A549 (cell line): Measurements from ENCODE around the gene CFAP61. TPM values are rescaled to one million over a fixed set of nuclear protein-coding genes. Genes with fewer than 3 reads are reported as not detected.

Experiments used
- ATAC-seq, 2 experiments: fragments of 200-7000 bp in 1 of 2; fragments of >200 bp in 1 of 2; cut with Nextera tagmentation in 1 of 2; cut with Tn5 transposase in 1 of 2; 3 replicates each; pipeline versions ENCODE4 v1.8.0 to v1.9.1; 2018 to 2020; ENCODE audit warnings: mild to moderate bottlenecking in 1 of 2, moderate library complexity in 1 of 2
- CTCF ChIA-PET: fragments of 300-600 bp; sonication (Branson Sonifier 250); formaldehyde crosslinking; extraction: SDS; loops from one replicate; lab custom pipeline; 2021; ENCODE audit warnings: antibody characterized with exemption, inconsistent platforms; lab: Yijun Ruan, JAX
- POLR2A ChIA-PET: fragments of 350-600 bp; formaldehyde crosslinking; extraction: SDS; loops from one replicate; lab custom pipeline; 2021; ENCODE audit warnings: antibody characterized with exemption, inconsistent platforms; lab: Yijun Ruan, JAX
- DNase-seq, 2 experiments: peaks; one replicate each; pipeline versions ENCODE4 v3.0.0 to v3.0.0-alpha.2; 2011 to 2016; ENCODE audit warnings: low read depth in 1 of 2, low spot score in 1 of 2
- FAIRE-seq: peaks from 2 replicates; lab custom pipeline; 2011; peaks lifted over from hg19 to GRCh38; lab: Jason Lieb, UNC
- H3K27ac ChIP-seq, 2 experiments: fragments of >200 bp; sonication (Bioruptor Twin); formaldehyde crosslinking; 3 replicates each; pipeline ENCODE4 v1.5.1; 2016 to 2017
- H3K4me1 ChIP-seq: fragments of >200 bp; sonication (Bioruptor Twin); formaldehyde crosslinking; 3 replicates; pipeline ENCODE4 v1.6.1; 2016
- H3K4me2 ChIP-seq: fragments of >200 bp; sonication (Bioruptor Twin); formaldehyde crosslinking; 3 replicates; pipeline ENCODE4 v1.6.1; 2016
- H3K4me3 ChIP-seq: fragments of >200 bp; sonication (Bioruptor Twin); formaldehyde crosslinking; 3 replicates; pipeline ENCODE4 v1.5.1; 2016
- H3K9me3 ChIP-seq: fragments of >200 bp; sonication (Bioruptor Twin); formaldehyde crosslinking; 3 replicates; pipeline ENCODE4 v1.6.1; 2016
- CBX8 ChIP-seq: fragments of 200-600 bp; sonication (generic); IDR thresholded peaks from 2 replicates; pipeline ENCODE4 v1.6.1; 2016
- CEBPB ChIP-seq, 2 experiments: fragments of >200 bp in 1 of 2; sonication (Bioruptor Twin) in 1 of 2; formaldehyde crosslinking in 1 of 2; IDR thresholded peaks; 2 replicates each; pipeline ENCODE4 v1.6.1; 2012 to 2016
- E2F6 ChIP-seq: IDR thresholded peaks from 2 replicates; pipeline ENCODE4 v1.6.1; 2012; ENCODE audit warnings: low read depth, borderline replicate concordance
- EP300 ChIP-seq, 2 experiments: fragments of >200 bp; sonication (Bioruptor Twin); formaldehyde crosslinking; IDR thresholded peaks; 2 replicates in 1 of 2; 3 replicates in 1 of 2; pipeline ENCODE4 v1.6.1; 2016 to 2017
- ESRRA ChIP-seq: fragments of 150-350 bp; IDR thresholded peaks from 2 replicates; pipeline ENCODE4 v1.6.1; 2014; ENCODE audit warnings: mild to moderate bottlenecking, low read length, borderline replicate concordance
- FOSB ChIP-seq: fragments of 250-450 bp; sonication (Bioruptor Pico); IDR thresholded peaks from 2 replicates; pipeline ENCODE4 v1.5.0; 2020; ENCODE audit warnings: mild to moderate bottlenecking, moderate library complexity
- FOSL2 ChIP-seq, 2 experiments: fragments of 450-650 bp in 1 of 2; fragments of >200 bp in 1 of 2; sonication (Bioruptor Twin) in 1 of 2; formaldehyde crosslinking; IDR thresholded peaks; 2 replicates each; pipeline versions ENCODE4 v1.5.0 to v1.6.1; 2016 to 2020; ENCODE audit warnings: mild to moderate bottlenecking in 1 of 2, moderate library complexity in 1 of 2
- FOXS1 ChIP-seq: fragments of 250-450 bp; sonication (Bioruptor Pico); IDR thresholded peaks from 2 replicates; pipeline ENCODE4 v1.5.0; 2020; ENCODE audit warnings: mild to moderate bottlenecking, moderate library complexity
- GATA3 ChIP-seq: IDR thresholded peaks from 2 replicates; pipeline ENCODE4 v1.6.1; 2012; ENCODE audit warnings: borderline replicate concordance
- HDAC2 ChIP-seq: fragments of 200-600 bp; sonication (generic); IDR thresholded peaks from 2 replicates; pipeline ENCODE4 v1.6.1; 2016
- HEYL ChIP-seq: fragments of 250-450 bp; sonication (Bioruptor Pico); IDR thresholded peaks from 2 replicates; pipeline ENCODE4 v1.8.0; 2021; ENCODE audit warnings: mild to moderate bottlenecking, moderate library complexity
- HMGXB4 ChIP-seq: fragments of 250-450 bp; sonication (Bioruptor Pico); IDR thresholded peaks from 2 replicates; pipeline ENCODE4 v1.5.0; 2021; ENCODE audit warnings: mild to moderate bottlenecking, moderate library complexity, borderline replicate concordance
- HOXA7 ChIP-seq: fragments of 250-450 bp; sonication (Bioruptor Pico); IDR thresholded peaks from 2 replicates; pipeline ENCODE4 v1.5.0; 2020; ENCODE audit warnings: mild to moderate bottlenecking, moderate library complexity
- JUN ChIP-seq, 2 experiments: fragments of >200 bp; sonication (Bioruptor Twin); formaldehyde crosslinking; IDR thresholded peaks; 2 replicates in 1 of 2; 3 replicates in 1 of 2; pipeline ENCODE4 v1.6.1; 2016 to 2017
- JUNB ChIP-seq: fragments of >200 bp; sonication (Bioruptor Twin); formaldehyde crosslinking; IDR thresholded peaks from 2 replicates; pipeline ENCODE4 v1.6.1; 2016
- KDM1A ChIP-seq: fragments of 200-600 bp; sonication (generic); IDR thresholded peaks from 2 replicates; pipeline ENCODE4 v1.6.1; 2016; ENCODE audit warnings: low read depth, mild to moderate bottlenecking
- KDM5A ChIP-seq: fragments of 200-600 bp; sonication (generic); IDR thresholded peaks from 2 replicates; pipeline ENCODE4 v1.6.1; 2016; ENCODE audit warnings: antibody characterized with exemption, mild to moderate bottlenecking
- MAFK ChIP-seq: fragments of 450-650 bp; IDR thresholded peaks from 2 replicates; pipeline ENCODE4 v1.6.1; 2014; ENCODE audit not compliant: partially characterized antibody
- NFE2L2 ChIP-seq: fragments of 150-350 bp; conservative IDR thresholded peaks from 2 replicates; pipeline ENCODE4 v1.6.1; 2014; ENCODE audit warnings: low read length
- NR3C1 ChIP-seq: fragments of >200 bp; sonication (Bioruptor Twin); formaldehyde crosslinking; IDR thresholded peaks from 3 replicates; pipeline ENCODE4 v1.6.1; 2017
- PBX3 ChIP-seq: IDR thresholded peaks from 2 replicates; pipeline ENCODE4 v1.6.1; 2012
- POLR2AphosphoS2 ChIP-seq: conservative IDR thresholded peaks from 2 replicates; pipeline ENCODE4 v1.6.1; 2012; ENCODE audit warnings: low read length, improper control_type of control experiment, inconsistent platforms
- RAD21 ChIP-seq, 2 experiments: fragments of >200 bp in 1 of 2; sonication (Bioruptor Twin) in 1 of 2; formaldehyde crosslinking in 1 of 2; IDR thresholded peaks in 1 of 2; conservative IDR thresholded peaks in 1 of 2; 2 replicates in 1 of 2; 3 replicates in 1 of 2; pipeline ENCODE4 v1.6.1; 2012 to 2018; ENCODE audit warnings: inconsistent platforms in 1 of 2
- RARB ChIP-seq: fragments of 250-450 bp; sonication (Bioruptor Pico); IDR thresholded peaks from 2 replicates; pipeline ENCODE4 v1.8.0; 2021; ENCODE audit warnings: mild to moderate bottlenecking, moderate library complexity
- RFX5 ChIP-seq: fragments of 450-650 bp; IDR thresholded peaks from 2 replicates; pipeline ENCODE4 v1.7.1; 2014; ENCODE audit warnings: antibody characterized with exemption, mild to moderate bottlenecking, moderate library complexity
- RNF2 ChIP-seq: fragments of 200-600 bp; sonication (generic); IDR thresholded peaks from 2 replicates; pipeline ENCODE4 v1.6.1; 2016; ENCODE audit warnings: low read depth, mild to moderate bottlenecking, antibody characterized with exemption, moderate library complexity, borderline replicate concordance
- TFCP2L1 ChIP-seq: fragments of 250-450 bp; sonication (Bioruptor Pico); IDR thresholded peaks from 2 replicates; pipeline ENCODE4 v1.5.0; 2021; ENCODE audit warnings: mild to moderate bottlenecking
- TP53 ChIP-seq: fragments of 250-450 bp; sonication (Bioruptor Pico); IDR thresholded peaks from 2 replicates; pipeline ENCODE4 v1.5.0; 2021; ENCODE audit warnings: mild to moderate bottlenecking, moderate library complexity
- ZC3H11A ChIP-seq: fragments of 450-650 bp; IDR thresholded peaks from 2 replicates; pipeline ENCODE4 v1.6.1; 2014; ENCODE audit warnings: antibody characterized with exemption, mild to moderate bottlenecking
- ZFP36 ChIP-seq: fragments of 450-650 bp; IDR thresholded peaks from 2 replicates; pipeline ENCODE4 v1.6.1; 2014; ENCODE audit warnings: borderline replicate concordance; ENCODE audit not compliant: partially characterized antibody
- ZNF302 ChIP-seq: fragments of 250-450 bp; sonication (Bioruptor Pico); IDR thresholded peaks from 2 replicates; pipeline ENCODE4 v1.9.0; 2021; ENCODE audit warnings: inconsistent platforms, mild to moderate bottlenecking, moderate library complexity
- ZSCAN20 ChIP-seq: fragments of 250-450 bp; sonication (Bioruptor Pico); IDR thresholded peaks from 2 replicates; pipeline ENCODE4 v1.8.0; 2022; ENCODE audit warnings: mild to moderate bottlenecking, moderate library complexity
- WGBS: methylation state at CpG from one replicate; pipeline ENCODE4 v1.1.6; 2017; ENCODE audit errors: missing lambda C conversion rate; 5-methylcytosine and 5-hydroxymethylcytosine counted together
- polyA plus RNA-seq, 4 experiments: library from polyadenylated mRNA; depleted of rRNA in 3 of 4; stranded (reverse); fragments of >200 nt; fragmentation: RNase III in 1 of 4; extraction: RNeasy Plus Mini Kit Qiagen cat#74134 plus additional on column Dnase treatment in 1 of 4; gene quantifications; 2 replicates in 3 of 4; 3 replicates in 1 of 4; pipeline ENCODE4 v1.2.3, GENCODE V29; 2011 to 2017

CFAP61 gene
- polyA plus RNA-seq, 2 of the 4 experiments (the other 2 are of a cell fraction) = 0.39 to 0.70 TPM

- H3K9me3 ChIP-seq = peaks cover 4% of the 10 kb centered on the region; the same call in 1 of the 3 replicates
- POLR2A ChIA-PET = no interaction called here
- ATAC-seq = peak; percentile 39 to 51; a peak in 2 of 6 replicates
- no peak overlapping the region for H3K4me3 ChIP-seq
- WGBS = 55% methylated on average over 6 of the region's 6 CpGs
- no peak overlapping the region for H3K27ac ChIP-seq
- CTCF ChIA-PET = no interaction called here
- FAIRE-seq = no peak
- DNase-seq = no peak
- H3K4me1 ChIP-seq = no peaks in the 10 kb centered on the region
- H3K4me2 ChIP-seq = no peak overlapping the region
- TF ChIP-seq NFE2L2 = no peak
- TF ChIP-seq KDM1A = no peak
- no peak for TF ChIP-seq E2F6
- no peak for TF ChIP-seq CBX8
Measured at GRCh38 chr20:20333866-20334265, 281.5 kb downstream of the CFAP61 start.

GRCh38 chr20:20334489-20334888 is 282.2 kb downstream of the CFAP61 start:
- FAIRE-seq (no peak), DNase-seq (no peak), ATAC-seq (no peak)
- Histone ChIP-seq H3K9me3 (peaks cover 4% of the 10 kb centered on the region; the same call in 1 of the 3 replicates), H3K27ac (no peak overlapping the region), H3K4me2 (no peak overlapping the region), H3K4me1 (no peaks in the 10 kb centered on the region), H3K4me3 (no peak overlapping the region)
- ChIA-PET POLR2A (no interaction called here), CTCF (no interaction called here)
- WGBS = 5% methylated on average over 5 of the region's 5 CpGs
- TF ChIP-seq FOXS1 (CRISPR knock-in tag) = no peak
- no peak for TF ChIP-seq PBX3
- no peak for TF ChIP-seq TP53 (CRISPR knock-in tag)
- no peak for TF ChIP-seq CEBPB (IDR thresholded peaks at IDR 0.05)
- no peak for TF ChIP-seq ZC3H11A
- TF ChIP-seq HDAC2 = no peak
- TF ChIP-seq TFCP2L1 (CRISPR knock-in tag) = no peak
- TF ChIP-seq HOXA7 (CRISPR knock-in tag) = no peak
- TF ChIP-seq KDM5A = no peak
- no peak for TF ChIP-seq JUNB
- TF ChIP-seq E2F6 = no peak
- no peak for TF ChIP-seq FOSL2 (IDR thresholded peaks at IDR 0.05)
- TF ChIP-seq FOSL2 (CRISPR knock-in tag; IDR thresholded peaks at IDR 0.05) = no peak
- no peak for TF ChIP-seq HEYL
- no peak for TF ChIP-seq RARB
- TF ChIP-seq ZFP36 = no peak
- TF ChIP-seq NR3C1 = no peak
- TF ChIP-seq JUN (IDR thresholded peaks at IDR 0.05) = no peak
- no peak for TF ChIP-seq RNF2
- no peak for TF ChIP-seq RAD21 (conservative IDR thresholded peaks at IDR 0.05 in 1 of 2, IDR thresholded peaks at IDR 0.05 in 1 of 2)

- Histone ChIP-seq H3K27ac (no peak overlapping the region), H3K4me2 (no peak overlapping the region)
- ChIA-PET CTCF (interaction anchor here (0.8 to 1.4 kb wide), 3 partner anchors 9 to 101 kb away, joined by 3 to 4 read pairs (median 3); no protein-coding TSS in a partner anchor), POLR2A (no interaction called here)
- no peak for TF ChIP-seq EP300 (IDR thresholded peaks at IDR 0.05)
- no peak for TF ChIP-seq RAD21 (conservative IDR thresholded peaks at IDR 0.05 in 1 of 2, IDR thresholded peaks at IDR 0.05 in 1 of 2)
- no peak for TF ChIP-seq ESRRA
- TF ChIP-seq GATA3 = no peak
- no peak for TF ChIP-seq FOSB (CRISPR knock-in tag)
- TF ChIP-seq ZSCAN20 (CRISPR knock-in tag) = no peak
- no peak for TF ChIP-seq POLR2AphosphoS2
- TF ChIP-seq TFCP2L1 (CRISPR knock-in tag) = no peak
- no peak for TF ChIP-seq MAFK
- no peak for TF ChIP-seq RARB
- TF ChIP-seq RFX5 = no peak
- TF ChIP-seq ZNF302 = no peak
- TF ChIP-seq HMGXB4 (CRISPR knock-in tag) = no peak
- TF ChIP-seq, all 56 proteins: peak for 0
- Histone ChIP-seq H3K4me1 (no peaks in the 10 kb centered on the region), H3K4me3 (no peak overlapping the region), H3K9me3 (peaks cover 4% of the 10 kb centered on the region; the same call in 1 of the 3 replicates)
- DNase-seq (no peak), ATAC-seq (no peak), FAIRE-seq (no peak)
- 44% methylated on average over 14 of the region's 14 CpGs for WGBS
Measured at GRCh38 chr20:20338133-20338730, 285.9 kb downstream of the CFAP61 start.
